HepG2 (cell line): ENCODE results near the gene CSNK1E. TPM values are rescaled to one million over a fixed set of nuclear protein-coding genes. Genes with fewer than 3 reads are reported as not detected.

Source experiments
- ARID2 ChIP-seq: sonication (generic); formaldehyde crosslinking; IDR thresholded peaks from 2 replicates; pipeline ENCODE4 v1.8.1; 2022; ENCODE audit warnings: mild to moderate bottlenecking, missing genetic modification reagents, borderline replicate concordance
- ARNT2 ChIP-seq: sonication (generic); formaldehyde crosslinking; IDR thresholded peaks from 2 replicates; pipeline ENCODE4 v1.8.0; 2022; ENCODE audit warnings: mild to moderate bottlenecking, low read depth, missing genetic modification reagents, moderate library complexity
- CCDC6 ChIP-seq: sonication (generic); formaldehyde crosslinking; IDR thresholded peaks from 2 replicates; pipeline ENCODE4 v1.8.1; 2022; ENCODE audit warnings: mild to moderate bottlenecking, missing genetic modification reagents, moderate library complexity
- FOXA1 ChIP-seq, 2 experiments: fragments of 450-650 bp in 1 of 2; sonication (generic) in 1 of 2; formaldehyde crosslinking in 1 of 2; IDR thresholded peaks; 2 replicates each; pipeline versions ENCODE4 v1.4.0 to v1.6.1; 2016 to 2020; ENCODE audit warnings: missing genetic modification reagents in 1 of 2
- GABPB1 ChIP-seq: IDR thresholded peaks from 2 replicates; pipeline ENCODE4 v1.6.1; 2016; ENCODE audit warnings: mild to moderate bottlenecking, missing genetic modification reagents, moderate library complexity, missing compliant biosample characterization
- SAP130 ChIP-seq: IDR thresholded peaks from 2 replicates; pipeline ENCODE4 v1.6.1; 2016; ENCODE audit warnings: low read depth
- TCF7 ChIP-seq: sonication (generic); IDR thresholded peaks from 2 replicates; pipeline ENCODE4 v1.6.1; 2016; ENCODE audit warnings: antibody characterized with exemption, low read depth
- ZFP62 ChIP-seq: sonication (generic); formaldehyde crosslinking; IDR thresholded peaks from 2 replicates; pipeline ENCODE4 v1.4.0; 2020; ENCODE audit warnings: missing genetic modification reagents
- polyA plus RNA-seq, 8 experiments: library from polyadenylated mRNA; depleted of rRNA in 3 of 8; stranded (reverse) in 7 of 8; unstranded in 1 of 8; fragments of >200 nt; fragmentation: Illumina TruSeq in 4 of 8; extraction: Trizol in 4 of 8; gene quantifications; 2 replicates each; pipeline versions ENCODE4 v1.2.1 to v1.2.3, GENCODE V29; 2011 to 2016; ENCODE audit warnings: low read depth in 4 of 8, missing spikeins in 1 of 8, mixed read lengths in 1 of 8; ENCODE audit not compliant: insufficient read depth in 1 of 8
- total RNA-seq, 5 experiments: library from RNA; depleted of rRNA; stranded (reverse); fragments of >200 nt; fragmentation: Illumina TruSeq; extraction: Trizol; gene quantifications; 2 replicates each; pipeline ENCODE4 v1.2.3, GENCODE V29; 2016; ENCODE audit warnings: low read depth in 1 of 5
- TF ChIP-seq, protein P1 (sequence below): sonication (generic); formaldehyde crosslinking; IDR thresholded peaks from 2 replicates; pipeline ENCODE4 v1.4.0; 2020; ENCODE audit warnings: missing genetic modification reagents
- TF ChIP-seq, protein P2 (sequence below): sonication (generic); formaldehyde crosslinking; IDR thresholded peaks from 2 replicates; pipeline ENCODE4 v1.4.0; 2020; ENCODE audit warnings: mild to moderate bottlenecking, missing genetic modification reagents
- TF ChIP-seq, protein P3 (sequence below): sonication (generic); formaldehyde crosslinking; IDR thresholded peaks from 2 replicates; pipeline ENCODE4 v1.4.0; 2020; ENCODE audit warnings: missing genetic modification reagents
- TF ChIP-seq, protein P4 (sequence below): sonication (generic); formaldehyde crosslinking; IDR thresholded peaks from 2 replicates; pipeline ENCODE4 v1.5.0; 2020; ENCODE audit warnings: mild to moderate bottlenecking, missing genetic modification reagents

CSNK1E gene
- total and polyA plus RNA-seq, 2 of the 13 experiments (the other 11 are each of a cell fraction or from before 2014, with no cell fraction given): 34.7 to 129 TPM

DNA sequence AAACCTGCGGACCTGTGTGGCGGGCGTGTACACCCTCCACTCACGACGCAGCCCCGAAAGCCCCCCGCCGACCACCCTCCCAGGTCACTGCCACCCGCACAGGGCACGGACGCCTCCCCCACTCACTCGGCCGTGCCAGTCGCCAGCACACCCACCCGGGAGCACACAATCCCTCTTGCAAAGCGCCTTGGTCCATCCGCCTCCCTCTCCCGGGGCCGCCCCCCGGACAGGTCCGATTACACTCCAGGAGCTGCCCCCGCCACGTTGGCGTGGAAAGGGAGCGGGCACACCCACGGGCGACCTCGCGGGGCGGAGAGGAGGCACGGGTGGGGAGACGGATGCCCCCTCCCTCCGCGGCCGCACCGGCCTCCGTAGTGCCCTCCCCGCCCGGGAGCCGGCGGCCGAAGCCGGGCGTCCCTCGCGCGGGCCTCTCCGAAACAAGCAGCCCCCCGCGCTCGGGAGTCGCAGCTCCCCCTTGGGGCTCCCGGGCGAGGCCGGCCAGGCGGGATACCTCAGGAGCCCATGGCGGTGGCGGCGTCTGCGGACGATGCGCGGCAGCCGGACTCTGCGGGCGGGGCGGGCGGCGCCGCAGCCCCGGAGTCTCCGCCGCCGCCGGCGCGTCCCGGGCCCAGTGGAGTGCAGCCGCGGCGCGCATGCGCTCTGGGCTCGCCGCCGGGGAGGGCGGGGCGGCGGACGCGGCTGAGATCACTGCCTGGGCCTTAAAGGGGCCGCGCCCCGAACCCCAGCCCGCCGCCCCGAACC, 44.7 kb downstream of the CSNK1E start, which contains the start of gene TMEM184B (continued):
- TF ChIP-seq, protein P1, sequence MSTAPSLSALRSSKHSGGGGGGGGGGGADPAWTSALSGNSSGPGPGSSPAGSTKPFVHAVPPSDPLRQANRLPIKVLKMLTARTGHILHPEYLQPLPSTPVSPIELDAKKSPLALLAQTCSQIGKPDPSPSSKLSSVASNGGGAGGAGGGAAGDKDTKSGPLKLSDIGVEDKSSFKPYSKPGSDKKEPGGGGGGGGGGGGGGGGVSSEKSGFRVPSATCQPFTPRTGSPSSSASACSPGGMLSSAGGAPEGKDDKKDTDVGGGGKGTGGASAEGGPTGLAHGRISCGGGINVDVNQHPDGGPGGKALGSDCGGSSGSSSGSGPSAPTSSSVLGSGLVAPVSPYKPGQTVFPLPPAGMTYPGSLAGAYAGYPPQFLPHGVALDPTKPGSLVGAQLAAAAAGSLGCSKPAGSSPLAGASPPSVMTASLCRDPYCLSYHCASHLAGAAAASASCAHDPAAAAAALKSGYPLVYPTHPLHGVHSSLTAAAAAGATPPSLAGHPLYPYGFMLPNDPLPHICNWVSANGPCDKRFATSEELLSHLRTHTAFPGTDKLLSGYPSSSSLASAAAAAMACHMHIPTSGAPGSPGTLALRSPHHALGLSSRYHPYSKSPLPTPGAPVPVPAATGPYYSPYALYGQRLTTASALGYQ (CRISPR knock-in tag): 0 out of 2 replicates have a peak, but pooled peaks have one; percentile 25
- TF ChIP-seq, protein P2, sequence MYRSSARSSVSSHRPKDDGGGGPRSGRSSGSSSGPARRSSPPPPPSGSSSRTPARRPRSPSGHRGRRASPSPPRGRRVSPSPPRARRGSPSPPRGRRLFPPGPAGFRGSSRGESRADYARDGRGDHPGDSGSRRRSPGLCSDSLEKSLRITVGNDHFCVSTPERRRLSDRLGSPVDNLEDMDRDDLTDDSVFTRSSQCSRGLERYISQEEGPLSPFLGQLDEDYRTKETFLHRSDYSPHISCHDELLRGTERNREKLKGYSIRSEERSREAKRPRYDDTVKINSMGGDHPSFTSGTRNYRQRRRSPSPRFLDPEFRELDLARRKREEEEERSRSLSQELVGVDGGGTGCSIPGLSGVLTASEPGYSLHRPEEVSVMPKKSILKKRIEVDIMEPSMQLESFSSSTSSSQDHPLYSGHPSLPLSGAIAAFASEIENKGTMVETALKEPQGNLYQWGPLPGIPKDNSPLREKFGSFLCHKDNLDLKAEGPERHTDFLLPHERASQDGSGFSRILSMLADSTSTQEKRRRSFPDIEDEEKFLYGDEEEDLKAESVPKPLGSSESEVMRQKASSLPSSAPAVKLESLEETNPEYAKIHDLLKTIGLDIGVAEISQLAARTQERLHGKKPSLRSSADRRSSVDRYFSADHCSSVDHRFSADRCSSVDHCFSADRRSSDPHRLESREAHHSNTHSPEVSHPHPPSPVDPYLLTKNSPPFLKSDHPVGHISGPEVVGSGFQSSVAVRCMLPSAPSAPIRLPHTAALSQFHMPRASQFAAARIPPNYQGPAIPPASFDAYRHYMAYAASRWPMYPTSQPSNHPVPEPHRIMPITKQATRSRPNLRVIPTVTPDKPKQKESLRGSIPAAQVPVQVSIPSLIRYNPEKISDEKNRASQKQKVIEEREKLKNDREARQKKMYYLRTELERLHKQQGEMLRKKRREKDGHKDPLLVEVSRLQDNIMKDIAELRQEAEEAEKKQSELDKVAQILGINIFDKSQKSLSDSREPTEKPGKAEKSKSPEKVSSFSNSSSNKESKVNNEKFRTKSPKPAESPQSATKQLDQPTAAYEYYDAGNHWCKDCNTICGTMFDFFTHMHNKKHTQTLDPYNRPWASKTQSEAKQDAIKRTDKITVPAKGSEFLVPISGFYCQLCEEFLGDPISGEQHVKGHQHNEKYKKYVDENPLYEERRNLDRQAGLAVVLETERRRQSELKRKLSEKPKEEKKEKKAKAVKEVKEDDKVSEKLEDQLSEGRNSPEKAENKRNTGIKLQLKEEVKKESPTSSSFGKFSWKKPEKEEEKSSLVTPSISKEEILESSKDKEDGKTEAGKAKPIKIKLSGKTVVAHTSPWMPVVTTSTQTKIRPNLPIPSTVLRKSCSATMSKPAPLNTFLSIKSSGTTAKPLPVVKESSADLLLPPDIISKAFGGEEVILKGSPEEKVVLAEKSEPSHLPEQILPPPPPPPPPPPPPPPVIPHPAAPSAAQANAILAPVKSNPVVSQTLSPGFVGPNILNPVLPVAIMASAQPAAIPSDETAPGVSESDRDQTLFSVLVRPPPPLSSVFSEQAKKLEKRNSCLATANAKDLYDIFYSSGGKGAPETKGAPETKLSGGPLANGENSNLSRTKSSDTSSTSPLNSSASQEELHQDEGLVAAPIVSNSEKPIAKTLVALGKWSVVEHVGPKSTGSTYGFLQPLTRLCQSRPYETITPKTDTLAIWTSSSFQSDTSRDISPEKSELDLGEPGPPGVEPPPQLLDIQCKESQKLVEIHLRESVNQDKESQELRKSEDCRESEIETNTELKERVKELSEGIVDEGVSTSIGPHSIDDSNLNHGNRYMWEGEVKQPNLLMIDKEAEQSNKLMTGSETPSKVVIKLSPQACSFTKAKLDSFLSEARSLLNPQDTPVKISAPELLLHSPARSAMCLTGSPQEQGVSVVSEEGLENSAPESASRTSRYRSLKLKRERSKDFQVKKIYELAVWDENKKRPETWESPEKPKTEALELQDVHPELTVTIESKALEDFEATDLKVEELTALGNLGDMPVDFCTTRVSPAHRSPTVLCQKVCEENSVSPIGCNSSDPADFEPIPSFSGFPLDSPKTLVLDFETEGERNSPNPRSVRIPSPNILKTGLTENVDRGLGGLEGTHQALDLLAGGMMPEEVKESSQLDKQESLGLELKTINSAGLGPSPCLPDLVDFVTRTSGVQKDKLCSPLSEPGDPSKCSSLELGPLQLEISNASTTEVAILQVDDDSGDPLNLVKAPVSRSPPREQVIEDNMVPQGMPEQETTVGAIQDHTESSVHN (CRISPR knock-in tag): no peak
- TF ChIP-seq, protein P3, sequence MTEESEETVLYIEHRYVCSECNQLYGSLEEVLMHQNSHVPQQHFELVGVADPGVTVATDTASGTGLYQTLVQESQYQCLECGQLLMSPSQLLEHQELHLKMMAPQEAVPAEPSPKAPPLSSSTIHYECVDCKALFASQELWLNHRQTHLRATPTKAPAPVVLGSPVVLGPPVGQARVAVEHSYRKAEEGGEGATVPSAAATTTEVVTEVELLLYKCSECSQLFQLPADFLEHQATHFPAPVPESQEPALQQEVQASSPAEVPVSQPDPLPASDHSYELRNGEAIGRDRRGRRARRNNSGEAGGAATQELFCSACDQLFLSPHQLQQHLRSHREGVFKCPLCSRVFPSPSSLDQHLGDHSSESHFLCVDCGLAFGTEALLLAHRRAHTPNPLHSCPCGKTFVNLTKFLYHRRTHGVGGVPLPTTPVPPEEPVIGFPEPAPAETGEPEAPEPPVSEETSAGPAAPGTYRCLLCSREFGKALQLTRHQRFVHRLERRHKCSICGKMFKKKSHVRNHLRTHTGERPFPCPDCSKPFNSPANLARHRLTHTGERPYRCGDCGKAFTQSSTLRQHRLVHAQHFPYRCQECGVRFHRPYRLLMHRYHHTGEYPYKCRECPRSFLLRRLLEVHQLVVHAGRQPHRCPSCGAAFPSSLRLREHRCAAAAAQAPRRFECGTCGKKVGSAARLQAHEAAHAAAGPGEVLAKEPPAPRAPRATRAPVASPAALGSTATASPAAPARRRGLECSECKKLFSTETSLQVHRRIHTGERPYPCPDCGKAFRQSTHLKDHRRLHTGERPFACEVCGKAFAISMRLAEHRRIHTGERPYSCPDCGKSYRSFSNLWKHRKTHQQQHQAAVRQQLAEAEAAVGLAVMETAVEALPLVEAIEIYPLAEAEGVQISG (CRISPR knock-in tag): 0 out of 2 replicates have a peak, but pooled peaks have one; percentile 9
- TF ChIP-seq ZFP62 (no peak), TCF7 (no peak), SAP130 (CRISPR knock-in tag) (peak; percentile 32; the same call in 1 of the 2 replicates), CCDC6 (CRISPR knock-in tag) (peak; percentile 82), ARID2 (CRISPR knock-in tag) (no peak), ARNT2 (CRISPR knock-in tag) (peak; percentile 22; the same call in 1 of the 2 replicates), GABPB1 (CRISPR knock-in tag) (peak; percentile 31; the same call in 1 of the 2 replicates), FOXA1 (IDR thresholded peaks at IDR 0.05) (no peak), FOXA1 (CRISPR knock-in tag; IDR thresholded peaks at IDR 0.05) (no peak)
- TF ChIP-seq, protein P4, sequence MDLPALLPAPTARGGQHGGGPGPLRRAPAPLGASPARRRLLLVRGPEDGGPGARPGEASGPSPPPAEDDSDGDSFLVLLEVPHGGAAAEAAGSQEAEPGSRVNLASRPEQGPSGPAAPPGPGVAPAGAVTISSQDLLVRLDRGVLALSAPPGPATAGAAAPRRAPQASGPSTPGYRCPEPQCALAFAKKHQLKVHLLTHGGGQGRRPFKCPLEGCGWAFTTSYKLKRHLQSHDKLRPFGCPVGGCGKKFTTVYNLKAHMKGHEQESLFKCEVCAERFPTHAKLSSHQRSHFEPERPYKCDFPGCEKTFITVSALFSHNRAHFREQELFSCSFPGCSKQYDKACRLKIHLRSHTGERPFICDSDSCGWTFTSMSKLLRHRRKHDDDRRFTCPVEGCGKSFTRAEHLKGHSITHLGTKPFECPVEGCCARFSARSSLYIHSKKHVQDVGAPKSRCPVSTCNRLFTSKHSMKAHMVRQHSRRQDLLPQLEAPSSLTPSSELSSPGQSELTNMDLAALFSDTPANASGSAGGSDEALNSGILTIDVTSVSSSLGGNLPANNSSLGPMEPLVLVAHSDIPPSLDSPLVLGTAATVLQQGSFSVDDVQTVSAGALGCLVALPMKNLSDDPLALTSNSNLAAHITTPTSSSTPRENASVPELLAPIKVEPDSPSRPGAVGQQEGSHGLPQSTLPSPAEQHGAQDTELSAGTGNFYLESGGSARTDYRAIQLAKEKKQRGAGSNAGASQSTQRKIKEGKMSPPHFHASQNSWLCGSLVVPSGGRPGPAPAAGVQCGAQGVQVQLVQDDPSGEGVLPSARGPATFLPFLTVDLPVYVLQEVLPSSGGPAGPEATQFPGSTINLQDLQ: no peak
